Effector memory CD8-positive, alpha-beta T cell (primary cell): ENCODE data around the gene AVEN.

Experiments used
- ATAC-seq: fragments of 150-1000 bp; cut with Tn5 transposase; replicated peaks from 2 replicates; pipeline ENCODE4 v1.10.0; 2021; ENCODE audit warnings: mild to moderate bottlenecking, moderate library complexity
- DNase-seq, 3 experiments: peaks; one replicate each; pipeline ENCODE4 v3.0.0; 2021
- H3K27ac Mint-ChIP-seq, 2 donors: one replicate each; pipeline ENCODE4 v1.8.0; 2022; ENCODE audit warnings: mild to moderate bottlenecking in 2 of 2, mixed read lengths in 2 of 2, moderate library complexity in 2 of 2
- H3K27me3 Mint-ChIP-seq, 2 donors: one replicate each; pipeline ENCODE4 v1.8.0; 2022; ENCODE audit warnings: mixed read lengths in 2 of 2
- H3K36me3 Mint-ChIP-seq: one replicate; pipeline ENCODE4 v1.8.0; 2022; ENCODE audit warnings: mild to moderate bottlenecking, moderate library complexity, mixed read lengths; ENCODE audit not compliant: insufficient read depth
- H3K4me1 Mint-ChIP-seq, 2 donors: one replicate each; pipeline ENCODE4 v1.8.0; 2022; ENCODE audit warnings: low read depth in 2 of 2, mixed read lengths in 2 of 2
- H3K4me3 Mint-ChIP-seq, 2 donors: one replicate each; pipeline ENCODE4 v1.8.0; 2022; ENCODE audit warnings: mild to moderate bottlenecking in 2 of 2, mixed read lengths in 2 of 2, moderate library complexity in 2 of 2
- H3K9me3 Mint-ChIP-seq, 2 donors: one replicate each; pipeline ENCODE4 v1.8.0; 2022; ENCODE audit warnings: mixed read lengths in 2 of 2

Gene AVEN

DNA sequence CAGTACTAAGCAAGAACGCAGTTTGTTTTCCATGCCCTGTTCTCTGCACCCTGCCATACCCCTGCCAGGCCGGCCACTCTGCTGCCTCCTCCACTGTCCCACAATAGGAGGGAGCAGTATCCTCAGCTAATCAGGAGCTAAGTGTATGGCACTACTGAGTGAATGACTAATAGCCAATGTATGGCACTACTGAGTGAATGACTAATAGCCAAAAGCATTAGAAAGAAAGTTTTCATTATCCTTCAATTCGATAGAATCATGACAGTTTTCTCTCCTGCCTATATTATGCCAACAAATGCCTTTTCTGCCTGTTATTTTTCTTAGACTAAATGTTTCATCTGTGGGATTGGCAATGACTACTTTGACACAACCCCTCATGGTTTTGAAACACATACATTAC is 178.2 kb downstream of the AVEN start:
- no peak overlapping the region for H3K4me3 Mint-ChIP-seq
- H3K27ac Mint-ChIP-seq: no peak overlapping the region
- no peak for ATAC-seq
- DNase-seq: no peak
- no peaks in the 10 kb centered on the region for H3K9me3 Mint-ChIP-seq
- peaks cover 2% of the 10 kb centered on the region for H3K36me3 Mint-ChIP-seq
- no peaks in the 10 kb centered on the region for H3K4me1 Mint-ChIP-seq
- H3K27me3 Mint-ChIP-seq: no peaks in the 10 kb centered on the region

GRCh38 chr15:33859992-33860545 is 178.9 kb downstream of the AVEN start:
- no peaks in the 10 kb centered on the region for H3K4me1 Mint-ChIP-seq
- ATAC-seq (no peak), DNase-seq (no peak)
- H3K4me3 Mint-ChIP-seq: no peak overlapping the region
- no peak overlapping the region for H3K27ac Mint-ChIP-seq
- no peaks in the 10 kb centered on the region for H3K27me3 Mint-ChIP-seq
- no peaks in the 10 kb centered on the region for H3K36me3 Mint-ChIP-seq
- no peaks in the 10 kb centered on the region for H3K9me3 Mint-ChIP-seq

DNA sequence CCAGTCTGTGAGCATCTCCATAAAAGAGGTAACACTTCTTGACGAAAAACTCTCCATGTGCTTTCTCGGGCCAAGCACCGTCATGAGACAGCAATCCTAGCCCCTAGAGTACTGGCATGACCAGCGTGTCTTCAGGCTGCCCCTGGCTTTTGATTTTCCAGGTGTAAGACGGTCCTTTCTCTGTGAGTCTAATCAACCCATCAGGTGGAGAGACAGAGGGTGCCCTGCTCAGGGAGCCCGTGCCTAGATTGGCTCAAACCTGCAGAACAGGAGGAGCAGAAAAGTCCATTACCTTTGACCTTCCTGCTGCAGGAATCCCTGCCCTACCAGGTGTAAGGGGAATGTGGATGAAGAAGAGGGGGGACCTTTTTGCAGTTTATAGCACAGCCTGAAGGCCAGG is 180.2 kb downstream of the AVEN start:
- Mint-ChIP-seq H3K9me3 (no peaks in the 10 kb centered on the region), H3K27ac (no peak overlapping the region), H3K36me3 (no peaks in the 10 kb centered on the region), H3K27me3 (no peaks in the 10 kb centered on the region), H3K4me3 (no peak overlapping the region), H3K4me1 (no peaks in the 10 kb centered on the region)
- DNase-seq: no peak
- ATAC-seq: no peak

DNA sequence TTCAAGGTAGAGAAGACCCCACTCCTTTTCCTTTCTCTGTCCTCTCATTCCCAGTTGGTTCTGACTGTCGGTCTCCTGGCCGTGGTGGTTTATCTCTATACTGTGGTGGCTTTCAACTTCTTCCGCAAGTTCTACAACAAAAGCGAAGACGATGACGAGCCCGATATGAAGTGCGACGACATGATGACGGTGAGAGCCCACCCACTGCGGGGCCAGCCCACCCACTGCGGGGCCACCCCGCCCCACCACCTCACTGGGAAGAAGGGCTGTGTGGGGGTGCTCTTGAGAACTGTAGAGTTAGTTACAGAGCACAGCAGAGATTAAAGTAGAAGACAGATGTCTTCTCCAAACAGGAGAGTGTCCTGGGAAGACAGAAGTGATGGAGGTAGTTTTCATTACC is 181.3 kb downstream of the AVEN start:
- Mint-ChIP-seq H3K9me3 (no peaks in the 10 kb centered on the region), H3K27ac (no peak overlapping the region)

DNA sequence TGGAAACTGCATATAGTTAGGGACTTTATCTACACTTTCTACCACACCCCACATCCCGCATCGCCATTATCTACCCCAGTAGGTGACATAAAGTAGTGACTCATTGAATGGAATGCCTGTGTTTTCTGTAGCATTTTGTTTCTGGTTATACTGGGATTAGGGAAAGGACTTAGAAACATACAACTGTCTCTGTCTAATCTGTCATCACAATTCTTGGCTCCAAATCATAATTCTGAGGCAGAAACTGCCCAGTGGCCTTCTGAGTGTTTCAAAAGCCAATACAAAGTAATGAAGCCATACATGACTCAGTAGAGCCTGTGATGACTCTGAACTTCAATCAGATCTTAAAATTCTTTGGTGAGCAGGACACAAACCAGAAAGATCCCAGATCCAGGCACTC is 186.4 kb downstream of the AVEN start:
- no peak for DNase-seq
- Mint-ChIP-seq H3K27me3 (no peaks in the 10 kb centered on the region), H3K9me3 (no peaks in the 10 kb centered on the region), H3K36me3 (peaks cover 3% of the 10 kb centered on the region), H3K4me3 (no peak overlapping the region), H3K4me1 (no peaks in the 10 kb centered on the region), H3K27ac (no peak overlapping the region)
- ATAC-seq: no peak

More for the DNA sequence above, 181.3 kb downstream of the AVEN start:
- Mint-ChIP-seq H3K27me3 (no peaks in the 10 kb centered on the region), H3K4me1 (no peaks in the 10 kb centered on the region), H3K36me3 (no peaks in the 10 kb centered on the region), H3K4me3 (no peak overlapping the region)
- no peak for ATAC-seq
- DNase-seq: no peak

DNA sequence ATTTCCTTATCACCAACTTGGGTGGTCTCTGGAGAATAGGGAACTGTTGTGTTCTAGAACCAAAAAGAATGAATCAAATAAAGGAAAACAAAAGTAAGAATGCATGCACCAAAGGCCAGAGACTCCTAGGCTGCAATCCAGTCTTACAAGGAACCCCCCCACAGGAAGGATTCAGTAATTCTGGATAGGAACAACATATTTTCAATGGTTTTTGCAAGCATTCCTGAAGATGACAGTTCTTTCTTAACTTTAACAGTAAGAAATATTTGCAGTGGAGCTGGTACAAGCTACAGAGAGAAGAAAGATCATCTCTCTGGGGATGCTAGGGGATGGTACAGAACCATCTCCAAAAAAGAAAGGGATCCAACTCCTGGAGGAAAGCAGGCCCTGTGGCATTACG is 186.9 kb downstream of the AVEN start:
- Mint-ChIP-seq H3K27me3 (no peaks in the 10 kb centered on the region), H3K4me1 (no peaks in the 10 kb centered on the region), H3K36me3 (peaks cover 3% of the 10 kb centered on the region), H3K27ac (no peak overlapping the region), H3K4me3 (no peak overlapping the region), H3K9me3 (no peaks in the 10 kb centered on the region)
- DNase-seq: no peak
- no peak for ATAC-seq

DNA sequence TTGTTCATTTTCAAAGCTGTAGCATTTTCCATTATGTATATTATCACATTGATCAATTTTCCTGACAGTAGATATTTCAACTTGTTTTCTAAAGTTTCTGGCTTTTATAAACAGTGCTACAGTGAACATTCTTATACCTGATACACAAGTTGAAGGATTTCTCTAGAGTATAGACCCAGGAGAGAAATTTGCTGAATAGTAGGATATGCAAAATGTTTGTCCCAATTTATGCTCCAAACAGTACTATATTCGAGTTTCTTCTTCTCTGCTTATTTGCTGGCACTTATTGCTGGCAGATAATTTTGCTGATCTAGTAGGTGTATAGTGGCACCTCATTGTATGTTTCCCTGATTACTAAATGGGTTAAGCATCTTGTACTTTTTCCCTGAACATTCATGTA is 187.9 kb downstream of the AVEN start:
- Mint-ChIP-seq H3K36me3 (peaks cover 3% of the 10 kb centered on the region), H3K27me3 (peaks cover 6 to 10% of the 10 kb centered on the region in 2 donors), H3K27ac (no peak overlapping the region), H3K4me3 (no peak overlapping the region), H3K4me1 (no peaks in the 10 kb centered on the region), H3K9me3 (peaks cover 0 to 3% of the 10 kb centered on the region in 2 donors)
- DNase-seq (no peak), ATAC-seq (no peak)

DNA sequence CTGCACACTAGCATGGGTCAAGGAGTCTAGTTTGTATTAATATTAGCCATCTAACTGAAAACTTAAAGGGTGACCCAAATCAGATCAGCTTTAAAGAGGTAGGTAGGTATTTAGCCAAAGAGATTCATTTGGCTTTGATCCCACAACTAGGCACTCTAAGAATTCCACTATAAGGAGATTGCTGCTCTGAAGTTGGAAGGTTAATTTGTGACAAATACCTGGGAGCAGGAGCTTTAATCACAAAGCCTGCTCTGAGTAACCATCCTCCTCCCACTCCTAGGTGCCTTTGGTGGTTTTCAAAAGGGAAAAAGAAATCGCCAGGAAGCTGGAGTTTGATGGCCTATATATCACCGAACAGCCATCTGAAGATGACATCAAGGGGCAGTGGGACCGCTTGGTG is 191.0 kb downstream of the AVEN start:
- Mint-ChIP-seq H3K27me3 (peaks cover 8 to 16% of the 10 kb centered on the region in 2 donors), H3K4me3 (no peak overlapping the region), H3K27ac (no peak overlapping the region), H3K36me3 (peaks cover 3% of the 10 kb centered on the region), H3K4me1 (no peaks in the 10 kb centered on the region), H3K9me3 (peaks cover 0 to 5% of the 10 kb centered on the region in 2 donors)
- ATAC-seq: no peak
- DNase-seq: no peak

DNA sequence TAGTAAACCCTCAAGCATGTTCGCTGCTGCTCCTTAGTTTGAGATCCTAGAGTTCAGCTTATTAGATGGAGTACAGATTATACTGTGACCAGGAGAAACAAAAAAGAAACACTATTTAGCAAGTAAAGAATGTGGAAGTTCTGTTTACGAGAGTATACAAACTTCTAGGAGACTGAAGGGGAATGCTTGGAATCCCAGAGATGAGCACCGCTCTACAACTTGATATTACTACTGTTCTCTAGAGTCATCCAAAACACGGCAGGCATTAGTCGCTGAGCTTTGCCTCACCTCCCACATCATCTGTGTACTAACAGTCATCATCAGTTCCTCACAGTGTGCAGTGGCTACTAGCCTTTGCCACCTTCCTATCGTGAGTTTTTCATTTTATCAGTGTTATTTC is 192.1 kb downstream of the AVEN start:
- H3K27me3 Mint-ChIP-seq: peaks cover 14 to 26% of the 10 kb centered on the region in 2 donors
- no peaks in the 10 kb centered on the region for H3K4me1 Mint-ChIP-seq

DNA sequence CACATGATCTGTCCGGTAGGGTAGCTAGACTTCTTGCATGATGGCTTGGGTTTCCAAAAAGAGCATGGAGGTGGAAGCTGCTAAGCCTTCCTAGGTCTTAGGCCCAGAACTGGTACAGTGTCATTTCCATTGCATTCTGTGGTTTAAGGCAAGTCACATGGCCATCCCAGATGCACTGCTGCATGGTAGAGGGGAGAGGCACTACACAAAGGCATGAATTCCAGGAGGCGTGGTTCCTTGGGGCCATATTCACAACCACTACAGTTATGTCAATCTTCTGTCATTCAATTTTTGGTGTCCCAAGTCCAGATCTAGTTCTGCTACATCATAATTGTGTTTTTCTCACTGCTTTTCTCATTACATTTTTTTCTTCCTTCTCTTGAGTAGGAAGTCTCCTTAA is 192.9 kb downstream of the AVEN start:
- H3K27me3 Mint-ChIP-seq: peaks cover 14 to 29% of the 10 kb centered on the region in 2 donors

More for the DNA sequence above, 192.1 kb downstream of the AVEN start:
- no peak for ATAC-seq
- no peak overlapping the region for H3K27ac Mint-ChIP-seq
- peaks cover 0 to 5% of the 10 kb centered on the region in 2 donors for H3K9me3 Mint-ChIP-seq
- H3K4me3 Mint-ChIP-seq: no peak overlapping the region
- no peak for DNase-seq
- peaks cover 3% of the 10 kb centered on the region for H3K36me3 Mint-ChIP-seq

DNA sequence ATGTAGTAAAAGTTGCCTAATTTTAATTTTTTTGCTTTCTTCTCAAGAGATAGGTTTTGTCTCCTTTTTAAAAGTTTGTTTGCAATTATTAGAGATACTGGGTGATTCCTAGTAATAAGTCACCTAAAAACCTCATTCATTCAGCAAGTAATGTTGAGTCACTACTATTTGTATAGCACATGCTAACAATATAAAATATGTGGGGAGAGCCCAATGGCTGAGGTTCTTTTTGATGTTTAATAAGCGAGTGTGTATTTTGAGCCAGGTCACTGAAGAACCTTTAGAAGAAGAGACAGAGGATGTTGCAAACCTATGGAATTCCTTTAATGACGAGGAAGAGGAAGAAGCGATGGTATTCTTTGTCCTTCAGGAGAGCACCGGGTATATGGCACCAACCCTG is 194.4 kb downstream of the AVEN start:
- DNase-seq (no peak), ATAC-seq (no peak)
- H3K4me3 Mint-ChIP-seq: no peak overlapping the region
- peaks cover 24 to 42% of the 10 kb centered on the region in 2 donors for H3K27me3 Mint-ChIP-seq
- H3K36me3 Mint-ChIP-seq: no peaks in the 10 kb centered on the region
- H3K9me3 Mint-ChIP-seq: peaks cover 0 to 5% of the 10 kb centered on the region in 2 donors
- no peak overlapping the region for H3K27ac Mint-ChIP-seq
- no peaks in the 10 kb centered on the region for H3K4me1 Mint-ChIP-seq

More for the DNA sequence above, 192.9 kb downstream of the AVEN start:
- Mint-ChIP-seq H3K4me1 (no peaks in the 10 kb centered on the region), H3K36me3 (no peaks in the 10 kb centered on the region), H3K9me3 (peaks cover 0 to 5% of the 10 kb centered on the region in 2 donors), H3K27ac (no peak overlapping the region), H3K4me3 (no peak overlapping the region)
- ATAC-seq: no peak
- no peak for DNase-seq

GRCh38 chr15:33844186-33844585 is 194.8 kb downstream of the AVEN start:
- Mint-ChIP-seq H3K9me3 (peaks cover 0 to 5% of the 10 kb centered on the region in 2 donors), H3K4me1 (no peaks in the 10 kb centered on the region), H3K4me3 (no peak overlapping the region), H3K27ac (no peak overlapping the region), H3K36me3 (no peaks in the 10 kb centered on the region), H3K27me3 (peaks cover 28 to 47% of the 10 kb centered on the region in 2 donors)
- no peak for DNase-seq
- ATAC-seq: no peak

DNA sequence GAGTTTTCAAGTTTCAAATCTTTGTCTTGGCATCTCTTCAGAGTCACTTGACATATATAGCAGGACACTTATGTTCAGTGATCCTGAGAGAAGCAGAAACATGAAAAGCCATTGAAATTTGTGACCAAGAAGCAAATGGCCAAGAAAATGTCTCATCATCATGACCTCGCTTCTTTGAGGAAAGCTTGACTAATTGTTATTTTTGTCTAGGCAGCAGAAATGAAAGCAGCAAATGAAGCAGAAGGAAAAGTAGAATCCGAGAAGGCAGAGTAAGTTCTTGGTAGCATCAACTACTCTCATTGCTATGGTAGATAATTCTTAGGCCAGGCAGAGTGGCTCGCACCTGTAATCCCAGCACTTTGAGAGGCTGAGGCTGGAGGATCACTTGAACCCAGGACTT is 198.4 kb downstream of the AVEN start:
- no peaks in the 10 kb centered on the region for H3K36me3 Mint-ChIP-seq
- H3K27me3 Mint-ChIP-seq: peaks cover 36 to 64% of the 10 kb centered on the region in 2 donors

GRCh38 chr15:33839540-33839939 is 199.5 kb downstream of the AVEN start:
- H3K27ac Mint-ChIP-seq: no peak overlapping the region
- H3K36me3 Mint-ChIP-seq: no peaks in the 10 kb centered on the region
- DNase-seq (no peak), ATAC-seq (no peak)
- no peaks in the 10 kb centered on the region for H3K4me1 Mint-ChIP-seq
- peaks cover 36 to 63% of the 10 kb centered on the region in 2 donors for H3K27me3 Mint-ChIP-seq
- no peak overlapping the region for H3K4me3 Mint-ChIP-seq
- no peaks in the 10 kb centered on the region for H3K9me3 Mint-ChIP-seq

More for the DNA sequence above, 198.4 kb downstream of the AVEN start:
- DNase-seq (no peak), ATAC-seq (no peak)
- H3K9me3 Mint-ChIP-seq: no peaks in the 10 kb centered on the region
- no peak overlapping the region for H3K27ac Mint-ChIP-seq
- no peaks in the 10 kb centered on the region for H3K4me1 Mint-ChIP-seq
- no peak overlapping the region for H3K4me3 Mint-ChIP-seq

GRCh38 chr15:33837294-33837693 is 201.7 kb downstream of the AVEN start:
- Mint-ChIP-seq H3K27me3 (peaks cover 33 to 61% of the 10 kb centered on the region in 2 donors), H3K4me1 (no peaks in the 10 kb centered on the region), H3K27ac (no peak overlapping the region), H3K36me3 (no peaks in the 10 kb centered on the region), H3K4me3 (no peak overlapping the region), H3K9me3 (no peaks in the 10 kb centered on the region)
- no peak for ATAC-seq
- DNase-seq: no peak
